H1 (cell line): Measurements from ENCODE around the gene GAP43.

Experiments used
- EZH2 ChIP-seq: fragments of 200-600 bp; sonication (generic); IDR thresholded peaks from 2 replicates; pipeline ENCODE4 v1.7.1; 2012; ENCODE audit warnings: low read depth, mild to moderate bottlenecking, moderate library complexity, low read length, inconsistent platforms; ENCODE audit not compliant: severe bottlenecking
- JUND ChIP-seq: IDR thresholded peaks from 2 replicates; pipeline ENCODE4 v1.6.1; 2011; ENCODE audit warnings: mild to moderate bottlenecking, improper control_type of control experiment, low read length
- POLR2A ChIP-seq, 2 experiments: IDR thresholded peaks; 1 replicate in 1 of 2; 2 replicates in 1 of 2; pipeline ENCODE4 v1.6.1; 2011; ENCODE audit warnings: low read depth in 2 of 2, low read length in 2 of 2, mild to moderate bottlenecking in 2 of 2; ENCODE audit errors: control extremely low read depth in 1 of 2
- POLR2AphosphoS5 ChIP-seq: IDR thresholded peaks from 2 replicates; pipeline ENCODE4 v1.6.1; 2011; ENCODE audit warnings: low read depth, low read length
- SRF ChIP-seq: IDR thresholded peaks from 2 replicates; pipeline ENCODE4 v1.6.1; 2011; ENCODE audit warnings: mild to moderate bottlenecking, low read depth, low read length, moderate library complexity
- ZNF274 ChIP-seq: IDR thresholded peaks from 2 replicates; pipeline ENCODE4 v1.7.0; 2012; ENCODE audit warnings: low read length, borderline replicate concordance; ENCODE audit errors: extremely low read depth
- TF ChIP-seq, protein P1 (sequence below), 3 experiments: IDR thresholded peaks; 1 replicate in 2 of 3; 2 replicates in 1 of 3; pipeline versions ENCODE4 v1.5.1 to v1.6.1; 2011; ENCODE audit warnings: low read length in 3 of 3, mild to moderate bottlenecking in 3 of 3, inconsistent platforms in 2 of 3, low read depth in 1 of 3, moderate library complexity in 1 of 3; ENCODE audit not compliant: insufficient read depth in 1 of 3; ENCODE audit errors: control extremely low read depth in 1 of 3

DNA sequence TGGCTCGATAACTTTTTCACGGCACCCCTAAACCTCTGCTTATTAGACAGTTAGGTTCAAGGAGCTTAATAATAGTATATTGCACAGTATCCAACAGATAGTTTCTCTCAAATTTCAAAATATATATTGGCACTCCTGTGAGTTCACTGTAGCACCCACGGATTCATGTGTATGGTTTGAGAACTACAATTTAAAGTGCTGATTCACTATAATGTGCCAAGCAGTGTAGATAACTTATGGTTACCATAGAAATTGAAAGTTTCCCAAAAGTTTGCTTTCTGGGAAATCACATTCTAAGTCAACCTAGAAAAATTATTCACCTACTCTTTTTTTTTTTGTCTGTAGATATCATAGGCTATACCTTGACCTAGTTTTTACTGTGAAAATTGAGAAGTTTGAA lies 86.6 kb downstream of the GAP43 start:
- no peak for TF ChIP-seq SRF
- no peak for TF ChIP-seq JUND
- TF ChIP-seq ZNF274 = no peak
- TF ChIP-seq, protein P1, sequence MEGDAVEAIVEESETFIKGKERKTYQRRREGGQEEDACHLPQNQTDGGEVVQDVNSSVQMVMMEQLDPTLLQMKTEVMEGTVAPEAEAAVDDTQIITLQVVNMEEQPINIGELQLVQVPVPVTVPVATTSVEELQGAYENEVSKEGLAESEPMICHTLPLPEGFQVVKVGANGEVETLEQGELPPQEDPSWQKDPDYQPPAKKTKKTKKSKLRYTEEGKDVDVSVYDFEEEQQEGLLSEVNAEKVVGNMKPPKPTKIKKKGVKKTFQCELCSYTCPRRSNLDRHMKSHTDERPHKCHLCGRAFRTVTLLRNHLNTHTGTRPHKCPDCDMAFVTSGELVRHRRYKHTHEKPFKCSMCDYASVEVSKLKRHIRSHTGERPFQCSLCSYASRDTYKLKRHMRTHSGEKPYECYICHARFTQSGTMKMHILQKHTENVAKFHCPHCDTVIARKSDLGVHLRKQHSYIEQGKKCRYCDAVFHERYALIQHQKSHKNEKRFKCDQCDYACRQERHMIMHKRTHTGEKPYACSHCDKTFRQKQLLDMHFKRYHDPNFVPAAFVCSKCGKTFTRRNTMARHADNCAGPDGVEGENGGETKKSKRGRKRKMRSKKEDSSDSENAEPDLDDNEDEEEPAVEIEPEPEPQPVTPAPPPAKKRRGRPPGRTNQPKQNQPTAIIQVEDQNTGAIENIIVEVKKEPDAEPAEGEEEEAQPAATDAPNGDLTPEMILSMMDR (IDR thresholded peaks at IDR 0.05; ENCODE audit: control extremely low read depth in 1 of 3, insufficient read depth in 1 of 3, low read depth in 1 of 3, low read length in 3 of 3) = no peak
- TF ChIP-seq POLR2A (IDR thresholded peaks at IDR 0.05; ENCODE audit: control extremely low read depth in 1 of 2, low read depth in 2 of 2, low read length in 2 of 2) = no peak
- TF ChIP-seq POLR2AphosphoS5 = no peak
- no peak for TF ChIP-seq EZH2
